IPS-18a (cell line): ENCODE results near the gene SIL1.
A peak's percentile ranks its signal among the peaks of the same experiment; 100 is the strongest.
"Not testable (repeated sequence)": the region's sequence is repeated elsewhere in the genome, so short reads cannot be mapped to it uniquely, and the experiment has no call there.

Source experiments
- H3K27ac ChIP-seq: one replicate; pipeline ENCODE4 v1.5.1; 2013; ENCODE audit warnings: low read length
- H3K27me3 ChIP-seq: one replicate; pipeline ENCODE4 v1.6.1; 2013; ENCODE audit warnings: mild to moderate bottlenecking, low read length; ENCODE audit not compliant: control insufficient read depth, insufficient read depth
- H3K36me3 ChIP-seq: one replicate; pipeline ENCODE4 v1.6.1; 2013; ENCODE audit warnings: low read depth, low read length; ENCODE audit not compliant: control insufficient read depth
- H3K4me1 ChIP-seq: one replicate; pipeline ENCODE4 v1.6.1; 2013; ENCODE audit warnings: low read depth, low read length; ENCODE audit not compliant: control insufficient read depth
- H3K4me3 ChIP-seq: one replicate; pipeline ENCODE4 v1.5.1; 2013; ENCODE audit warnings: low read length
- H3K9ac ChIP-seq: one replicate; pipeline ENCODE4 v1.6.1; 2013; ENCODE audit warnings: mild to moderate bottlenecking, low read length, moderate library complexity
- H3K9me3 ChIP-seq: one replicate; pipeline ENCODE4 v1.6.1; 2013; ENCODE audit warnings: low read depth, low read length; ENCODE audit not compliant: control insufficient read depth

The SIL1 gene

GRCh38 chr5:139011156-139011555 lies 187.0 kb downstream of the SIL1 start:
- H3K27ac ChIP-seq, H3K9me3 ChIP-seq, H3K36me3 ChIP-seq, H3K27me3 ChIP-seq, H3K4me1 ChIP-seq: not testable (repeated sequence)
- Histone ChIP-seq H3K9ac (peak overlapping the region; percentile 67), H3K4me3 (peak overlapping the region; percentile 40)

GRCh38 chr5:139004374-139005307 lies 193.5 kb downstream of the SIL1 start:
- Histone ChIP-seq H3K4me1 (no peaks in the 10 kb centered on the region), H3K27me3 (no peaks in the 10 kb centered on the region), H3K27ac (no peak overlapping the region), H3K9ac (no peak overlapping the region), H3K36me3 (no peaks in the 10 kb centered on the region), H3K4me3 (no peak overlapping the region), H3K9me3 (no peaks in the 10 kb centered on the region)

GRCh38 chr5:138999674-139000073 lies 198.5 kb downstream of the SIL1 start:
- Histone ChIP-seq H3K4me3 (no peak overlapping the region), H3K27me3 (no peaks in the 10 kb centered on the region), H3K9me3 (no peaks in the 10 kb centered on the region), H3K4me1 (no peaks in the 10 kb centered on the region), H3K9ac (no peak overlapping the region), H3K27ac (no peak overlapping the region), H3K36me3 (no peaks in the 10 kb centered on the region)

DNA sequence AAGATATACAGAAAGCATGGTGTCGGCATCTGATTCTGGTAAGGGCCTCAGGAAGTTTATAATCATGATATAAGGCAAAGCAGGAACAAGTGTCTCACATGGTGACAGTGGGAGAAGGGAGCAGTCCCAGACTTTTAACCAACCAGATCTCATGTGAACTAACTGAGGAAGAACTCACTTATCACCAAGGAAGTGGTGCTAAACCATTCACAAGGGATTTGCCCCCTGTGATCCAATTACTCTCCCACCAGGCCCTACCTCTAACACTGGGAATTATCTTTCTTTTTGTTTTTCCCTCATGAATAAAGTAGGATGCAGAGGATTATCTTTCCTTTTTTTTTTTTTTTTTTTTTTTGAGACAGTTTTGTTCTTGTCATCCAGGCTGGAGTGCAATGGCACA lies 199.6 kb downstream of the SIL1 start:
- Histone ChIP-seq H3K27me3 (no peaks in the 10 kb centered on the region), H3K4me3 (no peak overlapping the region), H3K4me1 (no peaks in the 10 kb centered on the region), H3K36me3 (no peaks in the 10 kb centered on the region), H3K9ac (no peak overlapping the region), H3K9me3 (no peaks in the 10 kb centered on the region), H3K27ac (no peak overlapping the region)

GRCh38 chr5:138996120-138996519 lies 202.0 kb downstream of the SIL1 start:
- Histone ChIP-seq H3K36me3 (no peaks in the 10 kb centered on the region), H3K27ac (no peak overlapping the region), H3K4me3 (no peak overlapping the region), H3K4me1 (no peaks in the 10 kb centered on the region), H3K9ac (no peak overlapping the region), H3K27me3 (no peaks in the 10 kb centered on the region), H3K9me3 (no peaks in the 10 kb centered on the region)

- Histone ChIP-seq H3K9me3 (no peaks in the 10 kb centered on the region), H3K27me3 (no peaks in the 10 kb centered on the region), H3K9ac (no peak overlapping the region), H3K4me1 (no peaks in the 10 kb centered on the region), H3K27ac (no peak overlapping the region), H3K36me3 (no peaks in the 10 kb centered on the region), H3K4me3 (no peak overlapping the region)
Measured at GRCh38 chr5:138990986-138991590, 207.1 kb downstream of the SIL1 start.

GRCh38 chr5:138989720-138990119 lies 208.4 kb downstream of the SIL1 start:
- H3K36me3 ChIP-seq: no peaks in the 10 kb centered on the region
- no peak overlapping the region for H3K9ac ChIP-seq
- no peaks in the 10 kb centered on the region for H3K4me1 ChIP-seq
- H3K27ac ChIP-seq: no peak overlapping the region
- H3K4me3 ChIP-seq: no peak overlapping the region
- no peaks in the 10 kb centered on the region for H3K9me3 ChIP-seq
- H3K27me3 ChIP-seq: no peaks in the 10 kb centered on the region

- Histone ChIP-seq H3K4me3 (no peak overlapping the region), H3K27ac (no peak overlapping the region), H3K36me3 (no peaks in the 10 kb centered on the region), H3K27me3 (no peaks in the 10 kb centered on the region), H3K9me3 (no peaks in the 10 kb centered on the region), H3K4me1 (no peaks in the 10 kb centered on the region), H3K9ac (no peak overlapping the region)
Measured at GRCh38 chr5:138986186-138986800, 211.9 kb downstream of the SIL1 start.

DNA sequence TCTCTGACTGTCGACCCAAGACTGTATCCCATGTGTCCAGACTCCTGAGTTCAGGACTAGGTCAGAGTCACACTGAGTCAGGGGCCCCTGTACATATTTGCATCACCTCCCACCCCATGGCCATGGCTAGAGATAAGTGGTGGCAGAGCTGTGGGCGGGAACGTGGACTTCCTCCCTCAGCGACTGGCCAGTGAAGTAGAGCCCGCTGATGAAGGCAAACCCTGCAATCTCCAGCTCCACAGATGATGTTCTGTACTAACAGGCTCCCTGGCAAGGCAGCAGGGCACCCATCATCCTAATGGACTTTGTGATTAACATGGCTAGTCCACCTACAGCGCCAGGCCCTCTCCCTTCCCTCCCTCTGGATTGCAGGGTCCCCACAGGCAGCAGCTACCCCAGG lies 212.5 kb downstream of the SIL1 start:
- no peaks in the 10 kb centered on the region for H3K36me3 ChIP-seq
- no peak overlapping the region for H3K27ac ChIP-seq
- no peaks in the 10 kb centered on the region for H3K4me1 ChIP-seq
- no peak overlapping the region for H3K4me3 ChIP-seq
- H3K27me3 ChIP-seq: no peaks in the 10 kb centered on the region
- no peak overlapping the region for H3K9ac ChIP-seq
- no peaks in the 10 kb centered on the region for H3K9me3 ChIP-seq

- Histone ChIP-seq H3K4me1 (no peaks in the 10 kb centered on the region), H3K36me3 (no peaks in the 10 kb centered on the region), H3K9me3 (no peaks in the 10 kb centered on the region), H3K27ac (no peak overlapping the region), H3K9ac (no peak overlapping the region), H3K4me3 (no peak overlapping the region), H3K27me3 (no peaks in the 10 kb centered on the region)
Measured at GRCh38 chr5:138985256-138985655, 212.9 kb downstream of the SIL1 start.

DNA sequence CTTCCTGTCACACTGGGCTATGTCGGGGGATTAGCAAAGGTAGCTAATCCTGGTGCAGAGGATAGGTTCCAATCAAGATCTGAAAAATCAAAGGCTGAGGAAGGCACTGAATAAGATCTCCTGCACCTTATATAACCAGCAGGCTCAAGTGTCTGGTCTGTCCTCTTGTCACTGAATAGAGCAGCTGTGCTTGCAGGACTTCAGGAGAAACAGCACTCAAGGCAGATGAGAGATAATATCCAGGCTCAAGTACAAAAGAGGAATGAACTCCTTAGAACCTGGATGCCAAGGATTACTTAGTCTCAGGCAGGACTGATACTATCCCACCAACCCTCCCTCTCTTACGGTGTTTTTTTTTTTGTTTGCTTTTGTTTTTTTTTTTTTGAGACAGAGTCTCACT lies 214.2 kb downstream of the SIL1 start:
- Histone ChIP-seq H3K9ac (no peak overlapping the region), H3K36me3 (no peaks in the 10 kb centered on the region), H3K4me3 (no peak overlapping the region), H3K9me3 (no peaks in the 10 kb centered on the region), H3K27me3 (no peaks in the 10 kb centered on the region), H3K4me1 (no peaks in the 10 kb centered on the region), H3K27ac (no peak overlapping the region)
